Measurements from ENCODE around the gene SYT7.
A peak's percentile ranks its signal among the peaks of the same experiment; 100 is the strongest.

DNA sequence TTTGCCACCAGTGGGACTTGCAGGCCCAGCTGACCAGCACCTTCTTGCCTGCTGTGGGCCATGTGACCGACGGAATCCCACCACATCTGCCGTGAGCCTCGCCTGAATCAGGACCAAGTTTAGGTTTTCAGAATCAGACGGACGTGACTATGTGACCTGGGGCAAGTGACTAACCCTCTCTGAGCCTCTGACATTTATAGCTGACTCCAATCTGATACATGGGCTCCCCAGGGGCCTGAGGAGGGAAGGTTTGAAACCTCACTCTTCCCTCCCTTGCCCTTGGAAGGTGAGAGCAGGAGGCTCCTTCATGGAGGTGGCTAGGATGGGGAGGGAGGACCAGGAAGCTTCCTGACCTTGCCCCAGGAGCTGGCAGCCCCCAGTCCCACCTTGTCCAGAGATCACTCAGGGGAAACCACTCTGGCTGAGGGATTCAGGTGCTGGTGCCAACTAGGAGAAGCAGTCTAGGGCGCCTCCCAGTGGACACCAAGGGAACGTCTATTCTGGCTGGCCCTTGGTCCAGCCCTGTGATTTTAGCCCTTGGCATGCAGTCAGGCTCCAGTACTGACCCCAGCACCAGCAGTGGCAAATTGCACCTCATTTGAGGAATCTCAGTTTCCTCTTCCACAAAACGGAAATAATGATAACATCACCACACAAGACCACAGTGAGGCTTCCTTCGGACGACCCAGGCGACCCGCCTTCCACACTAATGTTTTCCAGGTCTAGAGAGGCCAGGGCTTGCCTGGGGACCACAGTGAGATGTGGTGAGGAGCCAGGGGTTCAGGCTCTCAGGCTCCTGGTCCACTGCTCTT is 47.2 kb upstream of the SYT7 start:
- TF ChIP-seq, protein P1, sequence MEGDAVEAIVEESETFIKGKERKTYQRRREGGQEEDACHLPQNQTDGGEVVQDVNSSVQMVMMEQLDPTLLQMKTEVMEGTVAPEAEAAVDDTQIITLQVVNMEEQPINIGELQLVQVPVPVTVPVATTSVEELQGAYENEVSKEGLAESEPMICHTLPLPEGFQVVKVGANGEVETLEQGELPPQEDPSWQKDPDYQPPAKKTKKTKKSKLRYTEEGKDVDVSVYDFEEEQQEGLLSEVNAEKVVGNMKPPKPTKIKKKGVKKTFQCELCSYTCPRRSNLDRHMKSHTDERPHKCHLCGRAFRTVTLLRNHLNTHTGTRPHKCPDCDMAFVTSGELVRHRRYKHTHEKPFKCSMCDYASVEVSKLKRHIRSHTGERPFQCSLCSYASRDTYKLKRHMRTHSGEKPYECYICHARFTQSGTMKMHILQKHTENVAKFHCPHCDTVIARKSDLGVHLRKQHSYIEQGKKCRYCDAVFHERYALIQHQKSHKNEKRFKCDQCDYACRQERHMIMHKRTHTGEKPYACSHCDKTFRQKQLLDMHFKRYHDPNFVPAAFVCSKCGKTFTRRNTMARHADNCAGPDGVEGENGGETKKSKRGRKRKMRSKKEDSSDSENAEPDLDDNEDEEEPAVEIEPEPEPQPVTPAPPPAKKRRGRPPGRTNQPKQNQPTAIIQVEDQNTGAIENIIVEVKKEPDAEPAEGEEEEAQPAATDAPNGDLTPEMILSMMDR (IDR thresholded peaks at IDR 0.05): peak in 1 of 3 donors; percentile 80
- no peak for TF ChIP-seq POLR2A (IDR thresholded peaks at IDR 0.05)

Measured in lower leg skin (tissue), 3 donors.